HCT116 (cell line): ENCODE measurements around the gene PRPH. TPM values are rescaled to one million over a fixed set of nuclear protein-coding genes. Genes with fewer than 3 reads are reported as not detected.

Source experiments
- ATAC-seq: fragments of 200-7000 bp; cut with Tn5 transposase; 2 replicates; pipeline ENCODE4 v1.9.1; 2020; ENCODE audit warnings: mild to moderate bottlenecking, moderate library complexity
- BruUV-seq: library from RNA; stranded (reverse); fragments of 400-500 nt; replicated peaks from 2 replicates; lab custom pipeline; 2021; lab: Mats Ljungman, UMichigan
- CTCF ChIA-PET: fragments of 300-600 bp; sonication (Branson Sonifier 250); formaldehyde crosslinking; loops from one replicate; lab custom pipeline; 2021; ENCODE audit warnings: antibody characterized with exemption; lab: Charles Lee
- POLR2A ChIA-PET: fragments of 300-600, 350-600 bp; sonication (Branson Sonifier 250); formaldehyde crosslinking; loops from one replicate; lab custom pipeline; 2021; ENCODE audit warnings: antibody characterized with exemption; lab: Charles Lee
- RAD21 ChIA-PET, 2 experiments: fragments of 300-600 bp; sonication (Branson Sonifier 250); formaldehyde crosslinking; loops; one replicate each; lab custom pipeline; 2023; ENCODE audit warnings: low total read pairs in 2 of 2; ENCODE audit not compliant: uncharacterized antibody in 2 of 2, unreplicated experiment in 2 of 2, low non-redundant PET in 1 of 2; lab: Charles Lee
- DNase-seq: peaks from one replicate; pipeline ENCODE4 v3.0.0-alpha.2; 2010; ENCODE audit warnings: low read depth, low spot score
- H2AFZ ChIP-seq: fragments of 200-600 bp; shearing (Covaris generic), sonication (generic); 2 replicates; pipeline ENCODE4 v1.6.1; 2017; ENCODE audit warnings: low read depth, mixed run types, mixed read lengths, antibody characterized with exemption, low read length; ENCODE audit not compliant: poor library complexity, severe bottlenecking
- H3K27ac ChIP-seq: 2 replicates; pipeline ENCODE4 v1.5.1; 2012; ENCODE audit warnings: low read depth, low read length
- H3K27me3 ChIP-seq: fragments of 200-600 bp; sonication (generic); 2 replicates; pipeline ENCODE4 v1.6.1; 2016; ENCODE audit warnings: mixed run types, low read length, mixed read lengths; ENCODE audit not compliant: insufficient read depth
- H3K36me3 ChIP-seq, 2 experiments: fragments of 200-500 bp in 1 of 2; fragments of 200-600 bp in 1 of 2; sonication (Bioruptor generic) in 1 of 2; sonication (generic) in 1 of 2; 2 replicates each; pipeline versions ENCODE4 v1.5.1 to v1.6.1; 2014 to 2016; ENCODE audit warnings: low read length in 2 of 2, inconsistent platforms in 1 of 2, mixed read lengths in 1 of 2, mixed run types in 1 of 2; ENCODE audit not compliant: insufficient read depth in 2 of 2, control insufficient read depth in 1 of 2
- H3K4me1 ChIP-seq, 2 experiments: fragments of 200-600 bp in 1 of 2; sonication (generic) in 1 of 2; 2 replicates each; pipeline versions ENCODE4 v1.5.1 to v1.6.1; 2012 to 2017; ENCODE audit warnings: low read length in 2 of 2, inconsistent platforms in 1 of 2, mild to moderate bottlenecking in 1 of 2, mixed read lengths in 1 of 2, mixed run types in 1 of 2, moderate library complexity in 1 of 2; ENCODE audit not compliant: insufficient read depth in 2 of 2, control insufficient read depth in 1 of 2
- H3K4me2 ChIP-seq: fragments of 200-600 bp; sonication (generic); 2 replicates; pipeline ENCODE4 v1.6.1; 2017; ENCODE audit warnings: mixed run types, low read length, mixed read lengths
- H3K4me3 ChIP-seq, 2 experiments: fragments of 200-600 bp in 1 of 2; sonication (generic) in 1 of 2; replicated peaks in 1 of 2; 2 replicates each; pipeline ENCODE4 v1.5.1; 2011 to 2016; ENCODE audit warnings: low read length in 2 of 2, control low read depth in 1 of 2, low read depth in 1 of 2, mild to moderate bottlenecking in 1 of 2, mixed read lengths in 1 of 2, mixed run types in 1 of 2
- H3K79me2 ChIP-seq: fragments of 200-600 bp; sonication (generic); 2 replicates; pipeline ENCODE4 v1.6.1; 2017; ENCODE audit warnings: mild to moderate bottlenecking, mixed run types, low read length, moderate library complexity, mixed read lengths; ENCODE audit not compliant: insufficient read depth
- H3K9ac ChIP-seq: fragments of 200-600 bp; sonication (generic); 2 replicates; pipeline ENCODE4 v1.6.1; 2016; ENCODE audit warnings: low read length, mixed read lengths
- H3K9me2 ChIP-seq: fragments of 200-600 bp; sonication (generic), shearing (Covaris generic); 2 replicates; pipeline ENCODE4 v1.6.1; 2017; ENCODE audit warnings: mixed run types, mild to moderate bottlenecking, moderate library complexity; ENCODE audit not compliant: insufficient read depth
- H3K9me3 ChIP-seq, 2 experiments: fragments of 200-500 bp in 1 of 2; fragments of 200-600 bp in 1 of 2; sonication (Bioruptor generic) in 1 of 2; sonication (generic) in 1 of 2; 2 replicates each; pipeline ENCODE4 v1.6.1; 2014 to 2017; ENCODE audit warnings: low read length in 2 of 2, mixed read lengths in 2 of 2, inconsistent platforms in 1 of 2, low read depth in 1 of 2, mild to moderate bottlenecking in 1 of 2, mixed run types in 1 of 2, moderate library complexity in 1 of 2; ENCODE audit not compliant: control insufficient read depth in 1 of 2, insufficient read depth in 1 of 2
- H4K20me1 ChIP-seq: fragments of 200-600 bp; sonication (generic), shearing (Covaris generic); 2 replicates; pipeline ENCODE4 v1.6.1; 2017; ENCODE audit warnings: mixed run types, mild to moderate bottlenecking, moderate library complexity; ENCODE audit not compliant: insufficient read depth
- CEBPB ChIP-seq: IDR thresholded peaks from 2 replicates; pipeline ENCODE4 v1.6.1; 2012; ENCODE audit warnings: low read depth
- EGR1 ChIP-seq: IDR thresholded peaks from 2 replicates; pipeline ENCODE4 v1.6.1; 2012; ENCODE audit warnings: low read depth
- ELF1 ChIP-seq: IDR thresholded peaks from 2 replicates; pipeline ENCODE4 v1.6.1; 2012; ENCODE audit warnings: low read depth, borderline replicate concordance
- EZH2 ChIP-seq: fragments of 200-600 bp; sonication (generic); IDR thresholded peaks from 2 replicates; pipeline ENCODE4 v1.6.1; 2017; ENCODE audit warnings: antibody characterized with exemption, mixed run types
- EZH2phosphoT487 ChIP-seq: fragments of 200-600 bp; IDR thresholded peaks from 2 replicates; pipeline ENCODE4 v1.6.1; 2018; ENCODE audit warnings: antibody characterized with exemption, borderline replicate concordance
- FOSL1 ChIP-seq: IDR thresholded peaks from 2 replicates; pipeline ENCODE4 v1.6.1; 2012; ENCODE audit warnings: low read depth
- JUND ChIP-seq: IDR thresholded peaks from 2 replicates; pipeline ENCODE4 v1.6.1; 2012
- POLR2AphosphoS5 ChIP-seq: IDR thresholded peaks from 2 replicates; pipeline ENCODE4 v1.6.1; 2011; ENCODE audit warnings: mild to moderate bottlenecking, low read depth, low read length, moderate library complexity
- RAD21 ChIP-seq: IDR thresholded peaks from 2 replicates; pipeline ENCODE4 v1.6.1; 2012; ENCODE audit warnings: low read depth, mild to moderate bottlenecking
- SIN3A ChIP-seq: IDR thresholded peaks from 2 replicates; pipeline ENCODE4 v1.6.1; 2012; ENCODE audit warnings: low read depth
- SP1 ChIP-seq: IDR thresholded peaks from 2 replicates; pipeline ENCODE4 v1.6.1; 2012; ENCODE audit warnings: low read depth
- SRF ChIP-seq: IDR thresholded peaks from 2 replicates; pipeline ENCODE4 v1.6.1; 2012; ENCODE audit warnings: low read depth
- TCF7L2 ChIP-seq: IDR thresholded peaks from 2 replicates; pipeline ENCODE4 v1.7.0; 2011; ENCODE audit warnings: borderline replicate concordance, inconsistent platforms; ENCODE audit not compliant: insufficient read depth, insufficient read length; ENCODE audit errors: extremely low read depth
- intact Hi-C: fragments of 100-400 bp; cut with micrococcal nuclease; formaldehyde crosslinking; loops from 2 replicates; pipeline ENCODE4 v1.10.0; 2022
- total RNA-seq: library from RNA; stranded (reverse); gene quantifications from one replicate; pipeline ENCODE4 v1.2.1, GENCODE V29; 2021; ENCODE audit not compliant: unreplicated experiment
- TF ChIP-seq, protein P1 (sequence below): IDR thresholded peaks from 2 replicates; pipeline ENCODE4 v1.6.1; 2012; ENCODE audit warnings: low read depth
- TF ChIP-seq, protein P2 (sequence below), 3 experiments: fragments of 200-600 bp in 1 of 3; sonication (generic) in 1 of 3; IDR thresholded peaks in 2 of 3; conservative IDR thresholded peaks in 1 of 3; 2 replicates each; pipeline ENCODE4 v1.5.1; 2012 to 2017; ENCODE audit warnings: low read depth in 2 of 3, low read length in 2 of 3, antibody characterized with exemption in 1 of 3, borderline replicate concordance in 1 of 3, control low read depth in 1 of 3, mild to moderate bottlenecking in 1 of 3, mixed read lengths in 1 of 3, mixed run types in 1 of 3, moderate library complexity in 1 of 3; ENCODE audit not compliant: insufficient read depth in 1 of 3

The PRPH gene
- total RNA-seq, 1 experiment from 2014 or later = 6.7 TPM

DNA sequence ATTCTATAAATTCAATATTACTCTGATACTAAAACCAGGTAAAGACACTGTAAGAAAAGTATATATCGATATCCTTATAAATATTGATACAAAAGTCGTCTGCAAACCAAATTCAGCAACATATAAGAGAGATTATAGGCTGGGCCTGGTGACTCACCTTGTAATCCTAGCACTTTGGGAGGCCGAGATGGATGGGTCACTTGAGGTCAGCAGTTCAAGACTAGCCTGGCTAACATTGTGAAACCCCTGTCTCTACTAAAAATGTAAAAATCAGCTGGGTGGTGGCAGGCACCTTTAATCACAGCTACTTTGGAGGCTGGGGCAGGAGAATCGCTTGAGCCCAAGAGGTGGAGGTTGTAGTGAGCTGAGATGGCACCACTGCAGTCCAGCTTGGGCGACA is 43.6 kb upstream of the PRPH start:
- Histone ChIP-seq H4K20me1 (no peaks in the 10 kb centered on the region), H3K4me2 (no peak overlapping the region), H3K79me2 (no peaks in the 10 kb centered on the region), H3K4me3 (no peak overlapping the region), H3K9me3 (no peaks in the 10 kb centered on the region), H3K27me3 (no peaks in the 10 kb centered on the region), H3K4me1 (peaks cover 0 to 8% of the 10 kb centered on the region in 2 experiments; a peak in 2 of 4 replicates), H3K36me3 (no peaks in the 10 kb centered on the region), H2AFZ (no peak overlapping the region), H3K9ac (no peak overlapping the region), H3K27ac (no peak overlapping the region), H3K9me2 (no peaks in the 10 kb centered on the region)
- ChIA-PET RAD21 (no interaction called here), CTCF (interaction anchor here (1.2 kb wide), 1 partner anchor 16 kb away, joined by 3 read pairs; no protein-coding TSS in a partner anchor), POLR2A (no interaction called here)
- no peak for ATAC-seq
- no peak for TF ChIP-seq JUND
- TF ChIP-seq, protein P1, sequence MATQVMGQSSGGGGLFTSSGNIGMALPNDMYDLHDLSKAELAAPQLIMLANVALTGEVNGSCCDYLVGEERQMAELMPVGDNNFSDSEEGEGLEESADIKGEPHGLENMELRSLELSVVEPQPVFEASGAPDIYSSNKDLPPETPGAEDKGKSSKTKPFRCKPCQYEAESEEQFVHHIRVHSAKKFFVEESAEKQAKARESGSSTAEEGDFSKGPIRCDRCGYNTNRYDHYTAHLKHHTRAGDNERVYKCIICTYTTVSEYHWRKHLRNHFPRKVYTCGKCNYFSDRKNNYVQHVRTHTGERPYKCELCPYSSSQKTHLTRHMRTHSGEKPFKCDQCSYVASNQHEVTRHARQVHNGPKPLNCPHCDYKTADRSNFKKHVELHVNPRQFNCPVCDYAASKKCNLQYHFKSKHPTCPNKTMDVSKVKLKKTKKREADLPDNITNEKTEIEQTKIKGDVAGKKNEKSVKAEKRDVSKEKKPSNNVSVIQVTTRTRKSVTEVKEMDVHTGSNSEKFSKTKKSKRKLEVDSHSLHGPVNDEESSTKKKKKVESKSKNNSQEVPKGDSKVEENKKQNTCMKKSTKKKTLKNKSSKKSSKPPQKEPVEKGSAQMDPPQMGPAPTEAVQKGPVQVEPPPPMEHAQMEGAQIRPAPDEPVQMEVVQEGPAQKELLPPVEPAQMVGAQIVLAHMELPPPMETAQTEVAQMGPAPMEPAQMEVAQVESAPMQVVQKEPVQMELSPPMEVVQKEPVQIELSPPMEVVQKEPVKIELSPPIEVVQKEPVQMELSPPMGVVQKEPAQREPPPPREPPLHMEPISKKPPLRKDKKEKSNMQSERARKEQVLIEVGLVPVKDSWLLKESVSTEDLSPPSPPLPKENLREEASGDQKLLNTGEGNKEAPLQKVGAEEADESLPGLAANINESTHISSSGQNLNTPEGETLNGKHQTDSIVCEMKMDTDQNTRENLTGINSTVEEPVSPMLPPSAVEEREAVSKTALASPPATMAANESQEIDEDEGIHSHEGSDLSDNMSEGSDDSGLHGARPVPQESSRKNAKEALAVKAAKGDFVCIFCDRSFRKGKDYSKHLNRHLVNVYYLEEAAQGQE = no peak
- TF ChIP-seq EZH2 = no peak
- no peak for TF ChIP-seq FOSL1
- no peak for TF ChIP-seq SRF
- no peak for TF ChIP-seq SIN3A
- TF ChIP-seq ELF1 = no peak
- TF ChIP-seq, protein P2, sequence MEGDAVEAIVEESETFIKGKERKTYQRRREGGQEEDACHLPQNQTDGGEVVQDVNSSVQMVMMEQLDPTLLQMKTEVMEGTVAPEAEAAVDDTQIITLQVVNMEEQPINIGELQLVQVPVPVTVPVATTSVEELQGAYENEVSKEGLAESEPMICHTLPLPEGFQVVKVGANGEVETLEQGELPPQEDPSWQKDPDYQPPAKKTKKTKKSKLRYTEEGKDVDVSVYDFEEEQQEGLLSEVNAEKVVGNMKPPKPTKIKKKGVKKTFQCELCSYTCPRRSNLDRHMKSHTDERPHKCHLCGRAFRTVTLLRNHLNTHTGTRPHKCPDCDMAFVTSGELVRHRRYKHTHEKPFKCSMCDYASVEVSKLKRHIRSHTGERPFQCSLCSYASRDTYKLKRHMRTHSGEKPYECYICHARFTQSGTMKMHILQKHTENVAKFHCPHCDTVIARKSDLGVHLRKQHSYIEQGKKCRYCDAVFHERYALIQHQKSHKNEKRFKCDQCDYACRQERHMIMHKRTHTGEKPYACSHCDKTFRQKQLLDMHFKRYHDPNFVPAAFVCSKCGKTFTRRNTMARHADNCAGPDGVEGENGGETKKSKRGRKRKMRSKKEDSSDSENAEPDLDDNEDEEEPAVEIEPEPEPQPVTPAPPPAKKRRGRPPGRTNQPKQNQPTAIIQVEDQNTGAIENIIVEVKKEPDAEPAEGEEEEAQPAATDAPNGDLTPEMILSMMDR (IDR thresholded peaks at IDR 0.05 in 2 of 3, conservative IDR thresholded peaks at IDR 0.05 in 1 of 3; ENCODE audit: borderline replicate concordance in 1 of 3, insufficient read depth in 1 of 3, low read depth in 2 of 3, low read length in 2 of 3) = no peak
- no peak for TF ChIP-seq EGR1
- no peak for TF ChIP-seq SP1
- TF ChIP-seq EZH2phosphoT487 = no peak
- no peak for TF ChIP-seq TCF7L2
- TF ChIP-seq POLR2AphosphoS5 = no peak
- no peak for TF ChIP-seq CEBPB
- no peak for TF ChIP-seq RAD21
- DNase-seq = no peak
- intact Hi-C loops = no loop called here
- BruUV-seq = no TSS peak
